K562 (cell line): ENCODE measurements around the gene TRMT1. TPM values are rescaled to one million over a fixed set of nuclear protein-coding genes. Genes with fewer than 3 reads are reported as not detected.
A peak's percentile ranks its signal among the peaks of the same experiment; 100 is the strongest.

Experiments used
- ATF1 ChIP-seq, 2 experiments: fragments of 450-650 bp in 1 of 2; IDR thresholded peaks; 2 replicates each; pipeline ENCODE4 v1.6.1; 2016; ENCODE audit warnings: missing compliant biosample characterization in 1 of 2, missing genetic modification characterization in 1 of 2
- CXXC5 ChIP-seq: fragments of 250-450 bp; sonication (Bioruptor Pico); IDR thresholded peaks from 2 replicates; pipeline ENCODE4 v1.8.0; 2022; ENCODE audit warnings: inconsistent platforms, mild to moderate bottlenecking, moderate library complexity
- E2F6 ChIP-seq, 2 experiments: IDR thresholded peaks; 2 replicates each; pipeline ENCODE4 v1.6.1; 2011; ENCODE audit warnings: borderline replicate concordance in 1 of 2, control low read depth in 1 of 2, low read depth in 1 of 2, low read length in 1 of 2, mild to moderate bottlenecking in 1 of 2, mixed read lengths in 1 of 2, moderate library complexity in 1 of 2; ENCODE audit not compliant: insufficient read depth in 1 of 2, insufficient read length in 1 of 2, poor library complexity in 1 of 2, severe bottlenecking in 1 of 2; ENCODE audit errors: extremely low read depth in 1 of 2
- GABPA ChIP-seq: fragments of 200-800 bp; sonication (Bioruptor generic); conservative IDR thresholded peaks from 2 replicates; pipeline ENCODE4 v1.6.1; 2016; ENCODE audit warnings: low read depth, missing genetic modification characterization, missing compliant biosample characterization
- HDGF ChIP-seq: fragments of 450-650 bp; IDR thresholded peaks from 2 replicates; pipeline ENCODE4 v1.6.1; 2016
- JUND ChIP-seq, 2 experiments: IDR thresholded peaks; 2 replicates in 1 of 2; 3 replicates in 1 of 2; pipeline ENCODE4 v1.6.1; 2011; ENCODE audit warnings: borderline replicate concordance in 2 of 2, low read depth in 2 of 2, low read length in 2 of 2, improper control_type of control experiment in 1 of 2, missing biosample characterization in 1 of 2, missing genetic modification characterization in 1 of 2, missing genetic modification reagents in 1 of 2
- LCOR ChIP-seq: sonication (generic); formaldehyde crosslinking; IDR thresholded peaks from 2 replicates; pipeline ENCODE4 v1.8.0; 2022; ENCODE audit warnings: mild to moderate bottlenecking, missing genetic modification reagents
- MTA3 ChIP-seq: fragments of 450-650 bp; formaldehyde crosslinking; IDR thresholded peaks from 2 replicates; pipeline ENCODE4 v1.6.1; 2017; ENCODE audit warnings: mild to moderate bottlenecking, borderline replicate concordance
- NFRKB ChIP-seq: fragments of 450-650 bp; IDR thresholded peaks from 2 replicates; pipeline ENCODE4 v1.6.1; 2016; ENCODE audit warnings: low read depth
- PATZ1 ChIP-seq: fragments of 250-450 bp; sonication (Bioruptor Pico); IDR thresholded peaks from 2 replicates; pipeline ENCODE4 v1.5.0; 2020; ENCODE audit warnings: mild to moderate bottlenecking, borderline replicate concordance
- PBX2 ChIP-seq, 2 experiments: IDR thresholded peaks in 1 of 2; conservative IDR thresholded peaks in 1 of 2; 2 replicates each; pipeline ENCODE4 v1.6.1; 2016; ENCODE audit warnings: low read depth in 2 of 2, mild to moderate bottlenecking in 1 of 2, missing compliant biosample characterization in 1 of 2, missing genetic modification characterization in 1 of 2, moderate library complexity in 1 of 2
- PCBP1 ChIP-seq: fragments of 200-400 bp; formaldehyde crosslinking; IDR thresholded peaks from 2 replicates; pipeline ENCODE4 v1.6.1; 2018; ENCODE audit warnings: mild to moderate bottlenecking, low read depth, low read length; ENCODE audit not compliant: poor library complexity, severe bottlenecking
- TEAD2 ChIP-seq: fragments of 450-650 bp; IDR thresholded peaks from 2 replicates; pipeline ENCODE4 v1.6.1; 2016; ENCODE audit warnings: missing genetic modification characterization, control low read depth, missing compliant biosample characterization
- TFAP4 ChIP-seq: sonication (generic); formaldehyde crosslinking; IDR thresholded peaks from 2 replicates; pipeline ENCODE4 v1.8.0; 2022; ENCODE audit warnings: missing genetic modification reagents, mild to moderate bottlenecking, moderate library complexity, borderline replicate concordance
- ZNF408 ChIP-seq: fragments of 250-450 bp; sonication (Bioruptor Pico); IDR thresholded peaks from 2 replicates; pipeline ENCODE4 v1.4.0; 2020; ENCODE audit warnings: low read depth, mild to moderate bottlenecking, moderate library complexity
- ZNF717 ChIP-seq: fragments of 250-450 bp; sonication (Bioruptor Pico); IDR thresholded peaks from 2 replicates; pipeline ENCODE4 v1.5.0; 2021
- ZNF740 ChIP-seq, 3 experiments: fragments of 200-800 bp in 1 of 3; sonication (Bioruptor generic) in 1 of 3; sonication (generic) in 1 of 3; formaldehyde crosslinking in 1 of 3; IDR thresholded peaks; 2 replicates each; pipeline versions ENCODE4 v1.6.1 to v1.8.0; 2016 to 2022; ENCODE audit warnings: mild to moderate bottlenecking in 2 of 3, missing compliant biosample characterization in 2 of 3, missing genetic modification characterization in 2 of 3, missing genetic modification reagents in 1 of 3
- polyA plus RNA-seq, 8 experiments: library from polyadenylated mRNA; depleted of rRNA in 4 of 8; stranded (reverse) in 5 of 8; unstranded in 3 of 8; fragments of >200 nt; fragmentation: Nextera tagmentation in 2 of 8; fragmentation: Illumina TruSeq in 1 of 8; extraction: Ambion mirVana in 2 of 8; extraction: Trizol in 1 of 8; gene quantifications; 2 replicates each; pipeline versions ENCODE4 v1.2.1 to v1.2.3, GENCODE V29; 2011 to 2014; ENCODE audit warnings: inconsistent platforms in 1 of 8, missing spikeins in 1 of 8
- total RNA-seq, 7 experiments: library from RNA; depleted of rRNA in 6 of 7; stranded (reverse); fragments of >200 nt in 6 of 7; fragmentation: Illumina TruSeq in 2 of 7; extraction: Trizol in 2 of 7; gene quantifications; 2 replicates each; pipeline versions ENCODE4 v1.2.1 to v1.2.3, GENCODE V29; 2011 to 2021; ENCODE audit warnings: low replicate concordance in 1 of 7

TRMT1 gene
- total and polyA plus RNA-seq, 9 of the 15 experiments (the other 6 are each of a cell fraction or from before 2014, with no cell fraction given), result 5.8 to 158 (median 54.3) TPM

GRCh38 chr19:13104360-13104847 is 12.1 kb downstream of the TRMT1 start (continued):
- TF ChIP-seq HDGF, result peak; percentile 77; the same call in 1 of the 2 replicates
- TF ChIP-seq E2F6 (IDR thresholded peaks at IDR 0.05; ENCODE audit: borderline replicate concordance in 1 of 2, extremely low read depth in 1 of 2, insufficient read depth in 1 of 2, insufficient read length in 1 of 2, low read depth in 1 of 2, low read length in 1 of 2, poor library complexity in 1 of 2, severe bottlenecking in 1 of 2), result peak; percentile 48 to 58
- peak; percentile 62; the same call in 1 of the 2 replicates for TF ChIP-seq MTA3
- no peak for TF ChIP-seq PBX2 (CRISPR knock-in tag; IDR thresholded peaks at IDR 0.05; ENCODE audit: low read depth)
- TF ChIP-seq PBX2 (tag; conservative IDR thresholded peaks at IDR 0.05; ENCODE audit: low read depth), result no peak
- no peak for TF ChIP-seq PATZ1 (CRISPR knock-in tag)
- TF ChIP-seq CXXC5 (CRISPR knock-in tag), result peak; percentile 70
- 0 out of 2 replicates have a peak, but pooled peaks have one; percentile 57 for TF ChIP-seq NFRKB
- peak; percentile 86 for TF ChIP-seq TFAP4 (CRISPR knock-in tag)
- TF ChIP-seq GABPA, result peak; percentile 68
- no peak for TF ChIP-seq ATF1 (CRISPR knock-in tag; IDR thresholded peaks at IDR 0.05)
- TF ChIP-seq ATF1 (tag; IDR thresholded peaks at IDR 0.05), result peak; percentile 52; the same call in 1 of the 2 replicates
- TF ChIP-seq LCOR (CRISPR knock-in tag), result 0 out of 2 replicates have a peak, but pooled peaks have one; percentile 21
- TF ChIP-seq JUND (IDR thresholded peaks at IDR 0.05; ENCODE audit: borderline replicate concordance, low read depth, low read length), result peak; percentile 40; the same call in 1 of the 2 replicates
- TF ChIP-seq JUND (tag; IDR thresholded peaks at IDR 0.05; ENCODE audit: borderline replicate concordance, low read depth, low read length), result no peak; the same call in 2 of the 3 replicates
- 0 out of 2 replicates have a peak, but pooled peaks have one; percentile 71 for TF ChIP-seq ZNF740 (CRISPR knock-in tag; IDR thresholded peaks at IDR 0.05)
- TF ChIP-seq ZNF740 (tag; IDR thresholded peaks at IDR 0.05), result no peak; a peak in 1 of 4 replicates
- peak; percentile 19; the same call in 1 of the 2 replicates for TF ChIP-seq ZNF717 (CRISPR knock-in tag)
- TF ChIP-seq TEAD2 (tag), result no peak
- no peak for TF ChIP-seq ZNF408 (CRISPR knock-in tag)
- TF ChIP-seq PCBP1, result peak; percentile 69
